GM18498 (cell line): ENCODE data around the gene PLXNB3.

Experiments
- ATAC-seq: cut with Tn5 transposase; IDR thresholded peaks from one replicate; pipeline ENCODE4 v1.9.1; 2021; ENCODE audit warnings: mild to moderate bottlenecking, moderate library complexity; ENCODE audit not compliant: unreplicated experiment

Gene PLXNB3

GRCh38 chrX:153772316-153773217 lies 8.5 kb downstream of the PLXNB3 start:
- ATAC-seq = no peak

GRCh38 chrX:153773218-153773611 lies 9.2 kb downstream of the PLXNB3 start:
- no peak for ATAC-seq

- ATAC-seq = no peak
Observed at GRCh38 chrX:153773741-153774575, 9.9 kb downstream of the PLXNB3 start.

GRCh38 chrX:153774576-153775292 lies 10.7 kb downstream of the PLXNB3 start:
- no peak for ATAC-seq

GRCh38 chrX:153775293-153776119 lies 11.5 kb downstream of the PLXNB3 start:
- no peak for ATAC-seq

- ATAC-seq = no peak
Observed at GRCh38 chrX:153776120-153776599, 12.1 kb downstream of the PLXNB3 start.

GRCh38 chrX:153776611-153777045 lies 12.6 kb downstream of the PLXNB3 start:
- no peak for ATAC-seq

GRCh38 chrX:153777261-153778090 lies 13.4 kb downstream of the PLXNB3 start:
- no peak for ATAC-seq

- no peak for ATAC-seq
Observed at GRCh38 chrX:153778181-153778580, 14.1 kb downstream of the PLXNB3 start.

GRCh38 chrX:153778684-153779101 lies 14.6 kb downstream of the PLXNB3 start:
- ATAC-seq = no peak

- no peak for ATAC-seq
Observed at GRCh38 chrX:153779891-153780677, 16.0 kb downstream of the PLXNB3 start.

GRCh38 chrX:153780678-153781427 lies 16.8 kb downstream of the PLXNB3 start, which contains the start of gene SRPK3:
Gene SRPK3, plus strand, starts transcription at chrX:153781041. Its CDS starts 46 bp downstream, at chrX:153781087.
- no peak for ATAC-seq

- no peak for ATAC-seq
Observed at GRCh38 chrX:153781428-153782047, 17.5 kb downstream of the PLXNB3 start.

- no peak for ATAC-seq
Observed at GRCh38 chrX:153782313-153782712, 18.3 kb downstream of the PLXNB3 start.

- no peak for ATAC-seq
Observed at GRCh38 chrX:153782871-153783270, 18.8 kb downstream of the PLXNB3 start.

- no peak for ATAC-seq
Observed at GRCh38 chrX:153783378-153784013, 19.4 kb downstream of the PLXNB3 start.
